ENCODE measurements around the gene PWWP2B. TPM values are rescaled to one million over a fixed set of nuclear protein-coding genes. Genes with fewer than 3 reads are reported as not detected.
A peak's percentile ranks its signal among the peaks of the same experiment; 100 is the strongest.

Gene PWWP2B
- total and polyA plus RNA-seq, 10 of the 15 experiments (the other 5 are each of a cell fraction or from before 2014, with no cell fraction given): 0.04 to 0.87 (median 0.35) TPM; not detected in 4

- peak; percentile 33 for TF ChIP-seq SUZ12 (IDR thresholded peaks at IDR 0.05; ENCODE audit: unreplicated experiment)
- TF ChIP-seq NR2C2 (IDR thresholded peaks at IDR 0.05; ENCODE audit: borderline replicate concordance, control insufficient read depth, insufficient read length, low read depth): no peak
- no peak for TF ChIP-seq MYB (IDR thresholded peaks at IDR 0.05; ENCODE audit: borderline replicate concordance, low read depth, low read length)
- TF ChIP-seq SKIL (IDR thresholded peaks at IDR 0.05; ENCODE audit: low read depth, poor library complexity, severe bottlenecking): no peak
- 0 out of 6 replicates have a peak, but pooled peaks of 1 of the 3 experiments have one; percentile 0 for TF ChIP-seq CTCF (IDR thresholded peaks at IDR 0.05 in 2 of 3, conservative IDR thresholded peaks at IDR 0.05 in 1 of 3; ENCODE audit: control insufficient read depth in 2 of 3, extremely low read depth in 1 of 3, insufficient read depth in 1 of 3, low read depth in 3 of 3, low read length in 3 of 3)
- 0 out of 2 replicates have a peak, but pooled peaks have one; percentile 21 for TF ChIP-seq NR2F1 (conservative IDR thresholded peaks at IDR 0.05)
- intact Hi-C loops (cut with micrococcal nuclease; ENCODE audit: unreplicated experiment) (loop anchor here (5.0 kb wide), 1 partner anchor 56 kb away; no protein-coding TSS in a partner anchor), in situ Hi-C loops (cut with MboI) (no loop called here)
- no peak overlapping the region for H3K9ac ChIP-seq (ENCODE audit: control insufficient read depth, insufficient read depth, low read length)
- DNase-seq (ENCODE audit: low read depth, low spot score) (no peak), ATAC-seq (peak; percentile 22), FAIRE-seq (no peak)
- peaks cover 8% of the 10 kb centered on the region; the same call in 1 of the 2 replicates for H3K4me1 ChIP-seq (ENCODE audit: control insufficient read depth, insufficient read depth, low read length)
- SMC1A ChIA-PET (ENCODE audit: uncharacterized antibody, unreplicated experiment): no interaction called here
- H3K79me2 ChIP-seq (ENCODE audit: control insufficient read depth, insufficient read depth, low read length): no peaks in the 10 kb centered on the region
- no peaks in the 10 kb centered on the region for H3K9me3 ChIP-seq (replicated peaks; ENCODE audit: control insufficient read depth, insufficient read depth, low read length)
- no peaks in the 10 kb centered on the region for H3K36me3 ChIP-seq (ENCODE audit: control insufficient read depth in 2 of 2, insufficient read depth in 2 of 2, low read length in 1 of 2)
- BruUV-seq (replicated peaks): no TSS peak
- WGBS (ENCODE audit: insufficient coverage, insufficient replicate concordance, low lambda C conversion rate, missing lambda C conversion rate): 9% methylated on average over 62 of the region's 71 CpGs
- H4K20me1 ChIP-seq (ENCODE audit: control insufficient read depth, insufficient read depth): no peaks in the 10 kb centered on the region
- no peak overlapping the region for H2AFZ ChIP-seq (ENCODE audit: control insufficient read depth, low read depth, low read length)
- H3K27me3 ChIP-seq (replicated peaks in 1 of 2; ENCODE audit: control insufficient read depth in 2 of 2, insufficient read depth in 2 of 2, low read length in 1 of 2): peaks cover 0 to 3% of the 10 kb centered on the region in 2 experiments; a peak in 3 of 4 replicates
- H3K4me3 ChIP-seq: no peak overlapping the region
- RAD21 ChIA-PET (ENCODE audit: unreplicated experiment): no interaction called here
- peak overlapping the region; percentile 38; the same call in 1 of the 2 replicates for H3K4me2 ChIP-seq (ENCODE audit: control insufficient read depth, insufficient read depth)
- CTCF ChIA-PET: no interaction called here
- POLR2A ChIA-PET: no interaction called here
- H3K27ac ChIP-seq (ENCODE audit: control insufficient read depth, insufficient read depth): no peak overlapping the region
Measured at GRCh38 chr10:132395704-132396493, 1.1 kb upstream of the PWWP2B start.
